Right ventricle myocardium inferior (tissue), 1 donor: Measurements from ENCODE around the gene FAM20A. TPM values are rescaled to one million over a fixed set of nuclear protein-coding genes. Genes with fewer than 3 reads are reported as not detected.

Source experiments
- ATAC-seq: fragments of 200-7000 bp; cut with Tn5 transposase; one replicate; pipeline ENCODE4 v1.9.1; 2020; ENCODE audit warnings: mild to moderate bottlenecking, moderate library complexity
- DNase-seq: peaks from one replicate; pipeline ENCODE4 v3.0.0; 2021; ENCODE audit errors: missing footprints
- intact Hi-C: fragments of 100-400 bp; cut with DNase I; formaldehyde crosslinking; loops from one replicate; pipeline ENCODE4 v1.11.0; 2022
- total RNA-seq: library from RNA; stranded (reverse); fragmentation: NEBNext Ultra II Directional; extraction: Animal tissue kit (Norgen Biotek cat#: 25700); gene quantifications from one replicate; pipeline ENCODE4 v1.2.1, GENCODE V29; 2021
- donor health status: DM: no; HTN: yes; CAD: no; lungs with severe emphysema.

The FAM20A gene
- total RNA-seq, 1 donor from 2014 or later, result 4.6 TPM

GRCh38 chr17:68612209-68612922, 11.2 kb upstream of the FAM20A start:
- no peak for DNase-seq

GRCh38 chr17:68611353-68612208, 10.4 kb upstream of the FAM20A start:
- intact Hi-C loops, result loop anchor here (5.0 to 10.0 kb wide), 2 partner anchors 143 to 144 kb away; no protein-coding TSS in a partner anchor
- ATAC-seq (no peak), DNase-seq (no peak)

More at GRCh38 chr17:68612209-68612922, 11.2 kb upstream of the FAM20A start:
- intact Hi-C loops, result loop anchor here (5.0 to 10.0 kb wide), 2 partner anchors 142 to 145 kb away; no protein-coding TSS in a partner anchor
- ATAC-seq, result no peak

DNA sequence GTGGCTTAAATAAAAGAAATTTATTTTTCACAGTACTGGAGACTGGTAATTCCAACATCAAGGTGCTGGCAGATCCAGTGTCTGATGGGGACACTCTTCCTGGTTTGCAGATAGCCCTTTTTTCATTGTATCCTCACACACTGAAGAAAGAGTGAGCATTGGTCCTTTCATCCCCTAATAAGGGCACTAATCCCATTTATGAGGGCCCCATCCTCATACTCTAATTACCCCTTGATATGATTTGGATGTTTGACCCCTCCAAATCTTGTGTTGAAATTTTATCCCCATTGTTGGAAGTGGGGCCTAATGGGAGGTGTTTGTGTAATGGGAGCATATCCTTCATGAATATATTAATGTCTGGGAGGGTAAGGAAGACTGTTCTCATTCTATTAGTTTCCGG, 9.4 kb upstream of the FAM20A start:
- no peak for ATAC-seq
- no peak for DNase-seq
- intact Hi-C loops, result loop anchor here (5.0 to 10.0 kb wide), 2 partner anchors 143 to 144 kb away; no protein-coding TSS in a partner anchor

GRCh38 chr17:68608515-68609130, 7.5 kb upstream of the FAM20A start:
- DNase-seq (no peak), ATAC-seq (no peak)
- intact Hi-C loops, result no loop called here

DNA sequence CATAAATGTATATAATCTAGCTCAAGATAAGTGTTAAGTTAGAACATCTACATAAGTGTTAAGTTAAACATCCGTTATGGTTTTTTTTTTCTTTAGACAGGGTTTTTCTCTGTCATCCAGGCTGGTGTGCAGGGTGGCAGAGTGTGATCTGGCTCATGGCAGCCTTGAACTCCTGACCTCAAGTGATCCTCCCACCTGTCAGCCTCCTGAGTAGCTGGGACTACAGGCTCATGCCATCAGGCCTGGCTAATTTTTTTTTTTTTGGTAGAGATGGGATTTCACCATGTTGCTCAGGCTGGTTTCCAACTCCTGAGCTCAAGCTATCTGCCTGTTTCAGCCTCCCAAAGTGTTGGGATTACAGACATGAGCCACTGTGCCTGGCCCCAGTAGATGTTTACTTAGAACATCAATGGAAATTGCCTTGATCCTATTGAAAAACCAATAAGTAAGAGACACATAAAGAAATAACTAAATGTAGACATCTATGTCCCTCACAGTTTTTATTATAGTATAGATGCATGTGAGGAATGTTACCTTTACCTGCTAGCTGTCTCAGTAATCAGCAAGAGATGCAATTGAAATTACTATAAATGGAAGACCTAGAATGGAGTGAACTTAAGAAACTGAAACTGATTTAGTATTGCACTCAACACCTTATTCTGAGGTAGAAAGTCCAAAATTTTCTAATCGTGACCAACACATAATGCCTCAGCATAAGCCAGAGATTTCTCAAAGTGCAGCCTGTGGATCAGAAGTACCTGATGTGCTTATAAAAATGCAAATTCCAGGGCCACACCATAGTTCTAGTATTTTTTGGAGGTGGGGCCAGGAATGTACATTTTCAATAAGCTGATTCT, 5.5 kb upstream of the FAM20A start:
- intact Hi-C loops, result no loop called here
- ATAC-seq (no peak), DNase-seq (no peak)

DNA sequence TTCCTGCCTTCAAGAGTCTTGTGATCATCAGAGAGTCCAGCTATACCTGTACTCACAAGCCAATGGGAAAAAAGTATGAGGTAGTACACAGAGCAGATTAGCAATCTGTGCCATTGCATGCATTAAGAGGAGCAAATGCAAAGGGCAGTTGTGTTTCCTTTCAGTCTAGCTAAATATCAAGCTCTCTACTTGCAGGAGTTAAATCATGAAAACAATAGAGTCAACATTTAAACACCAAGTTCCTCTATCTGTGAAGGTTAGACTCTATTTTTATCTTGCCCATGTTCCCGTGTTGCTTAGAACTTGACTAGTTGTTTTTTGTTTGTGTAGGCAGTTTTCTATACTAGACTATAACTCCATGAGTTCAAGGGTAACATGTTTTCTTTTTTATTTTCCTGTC, 4.7 kb upstream of the FAM20A start:
- no peak for ATAC-seq
- intact Hi-C loops, result no loop called here
- DNase-seq, result no peak

- intact Hi-C loops, result no loop called here
- no peak for ATAC-seq
- no peak for DNase-seq
Observed at GRCh38 chr17:68603656-68604055, 2.5 kb upstream of the FAM20A start.

GRCh38 chr17:68603027-68603426, 1.9 kb upstream of the FAM20A start:
- DNase-seq (peak; percentile 75), ATAC-seq (peak; percentile 27)
- intact Hi-C loops, result no loop called here

DNA sequence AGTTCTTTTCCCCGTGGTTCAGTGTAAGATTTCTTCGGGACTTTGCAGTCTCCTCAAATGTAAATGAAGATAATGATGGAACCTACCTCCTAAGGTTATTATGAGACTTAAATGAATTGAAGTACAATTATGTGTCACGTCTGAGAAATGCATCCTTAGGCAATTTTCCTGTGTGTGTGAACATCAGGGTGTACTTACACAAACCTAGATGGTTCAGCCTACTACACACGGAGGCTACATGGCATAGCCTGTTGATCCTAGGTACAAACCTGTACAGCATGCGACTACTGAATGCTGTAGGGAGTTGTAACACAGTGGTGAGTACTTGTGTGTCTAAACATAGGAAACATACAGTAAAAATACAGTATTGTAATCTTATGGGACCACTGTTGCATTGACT, 1.1 kb upstream of the FAM20A start:
- no peak for ATAC-seq
- DNase-seq, result no peak
- intact Hi-C loops, result no loop called here

- intact Hi-C loops, result no loop called here
- ATAC-seq (peak; percentile 31), DNase-seq (no peak)
Observed at GRCh38 chr17:68601565-68602288, 560 bp upstream of the FAM20A start.

DNA sequence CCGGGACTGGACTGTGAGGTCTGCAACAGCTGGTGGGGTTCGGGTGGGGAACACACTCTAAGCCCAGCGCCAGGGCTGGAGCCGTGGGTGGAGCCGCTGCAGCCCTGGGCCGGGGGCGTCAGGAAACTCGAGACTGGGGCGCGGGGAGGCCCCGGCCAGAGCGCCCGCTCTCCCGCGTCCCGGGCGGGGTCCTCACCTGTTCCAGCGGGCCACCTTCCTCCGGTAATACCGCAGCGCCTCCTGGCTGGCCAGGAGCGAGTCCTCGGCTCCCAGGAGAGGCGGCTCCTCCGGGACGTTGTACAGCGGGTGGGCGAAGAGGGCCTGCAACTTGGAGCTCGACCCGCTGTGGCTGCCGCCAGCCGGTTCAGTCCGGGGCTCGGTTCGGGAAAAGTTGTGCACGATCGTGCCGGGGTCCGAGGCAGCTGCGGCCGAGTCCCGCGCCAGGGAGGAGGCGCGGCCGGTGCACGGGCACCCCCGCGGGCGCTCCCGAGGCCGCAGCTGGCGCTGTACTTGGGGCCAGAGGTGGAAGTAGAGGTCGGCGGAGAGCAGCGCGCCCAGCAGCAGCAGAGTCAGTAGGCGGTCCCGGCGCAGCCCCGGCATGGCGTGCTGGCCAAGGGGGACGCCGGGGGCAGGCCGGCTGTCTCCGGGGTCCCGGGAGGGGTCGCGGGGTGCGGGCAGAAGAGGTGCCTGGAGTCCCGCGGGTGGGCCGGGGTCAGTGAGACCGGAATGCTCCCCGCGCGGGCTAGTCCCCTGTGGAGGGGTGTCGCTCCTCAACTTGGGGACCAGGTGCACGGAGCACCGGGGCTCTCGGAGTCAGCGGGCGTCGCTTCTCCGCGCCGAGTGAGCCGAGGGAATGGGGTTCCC, 868 bp downstream of the FAM20A start:
- peak; percentile 79 for DNase-seq

DNA sequence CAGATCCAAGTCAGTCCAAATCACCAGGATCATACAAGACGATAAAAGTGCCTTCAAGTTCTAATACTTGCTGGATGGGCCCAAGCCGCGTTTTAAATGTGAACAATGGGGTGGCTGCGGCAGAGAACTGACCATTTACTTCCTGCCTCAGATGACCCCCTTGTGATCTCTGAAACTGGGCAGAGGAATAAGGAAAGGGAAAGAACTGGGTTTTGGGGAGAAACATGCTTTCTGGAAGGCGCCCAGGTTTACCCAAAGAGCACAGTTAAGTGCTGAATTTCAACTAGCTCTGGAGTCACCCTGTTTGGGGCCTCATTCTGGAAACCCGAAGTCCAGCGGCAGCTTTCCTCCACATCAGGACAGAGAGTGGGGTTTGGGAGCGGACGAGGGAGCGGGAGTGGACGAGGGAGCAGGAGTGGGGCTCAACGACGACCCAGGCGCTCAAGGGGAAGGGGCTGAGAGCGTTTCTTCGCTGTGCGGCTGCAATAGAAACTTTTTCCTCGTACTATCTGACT, 1.6 kb downstream of the FAM20A start:
- DNase-seq, result no peak

More for the DNA sequence above, 868 bp downstream of the FAM20A start:
- intact Hi-C loops, result no loop called here
- ATAC-seq, result peak; percentile 65

DNA sequence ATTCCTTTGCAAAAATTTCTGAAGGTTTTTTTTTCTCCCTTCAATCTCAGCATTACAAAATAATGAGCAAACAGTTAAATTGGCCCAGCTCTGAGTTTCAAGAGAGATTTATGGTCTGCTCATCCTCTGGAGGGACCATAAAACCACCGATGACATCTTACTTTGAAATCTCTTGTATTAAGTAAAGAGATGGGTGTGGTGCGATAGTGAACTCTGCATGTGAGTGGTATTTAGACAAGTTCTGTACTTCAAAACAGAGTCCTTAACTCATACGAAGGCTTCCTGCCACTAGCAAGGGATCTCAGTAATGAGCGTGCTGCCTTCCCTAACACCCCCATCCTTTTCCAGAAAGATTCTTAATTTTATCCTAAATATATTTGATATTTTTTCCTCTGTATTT, 2.1 kb downstream of the FAM20A start:
- DNase-seq (no peak), ATAC-seq (no peak)
- intact Hi-C loops, result loop anchor here (10.0 kb wide), 1 partner anchor 54 kb away; no protein-coding TSS in a partner anchor

More for the DNA sequence above, 1.6 kb downstream of the FAM20A start:
- intact Hi-C loops, result loop anchor here (10.0 kb wide), 1 partner anchor 55 kb away; no protein-coding TSS in a partner anchor
- ATAC-seq, result no peak

- DNase-seq, result no peak
Observed at GRCh38 chr17:68598545-68598961, 2.6 kb downstream of the FAM20A start.

GRCh38 chr17:68598074-68598473, 3.1 kb downstream of the FAM20A start:
- ATAC-seq (no peak), DNase-seq (no peak)
- intact Hi-C loops, result loop anchor here (10.0 kb wide), 1 partner anchor 53 kb away; no protein-coding TSS in a partner anchor

More at GRCh38 chr17:68598545-68598961, 2.6 kb downstream of the FAM20A start:
- intact Hi-C loops, result loop anchor here (10.0 kb wide), 1 partner anchor 54 kb away; no protein-coding TSS in a partner anchor
- no peak for ATAC-seq

DNA sequence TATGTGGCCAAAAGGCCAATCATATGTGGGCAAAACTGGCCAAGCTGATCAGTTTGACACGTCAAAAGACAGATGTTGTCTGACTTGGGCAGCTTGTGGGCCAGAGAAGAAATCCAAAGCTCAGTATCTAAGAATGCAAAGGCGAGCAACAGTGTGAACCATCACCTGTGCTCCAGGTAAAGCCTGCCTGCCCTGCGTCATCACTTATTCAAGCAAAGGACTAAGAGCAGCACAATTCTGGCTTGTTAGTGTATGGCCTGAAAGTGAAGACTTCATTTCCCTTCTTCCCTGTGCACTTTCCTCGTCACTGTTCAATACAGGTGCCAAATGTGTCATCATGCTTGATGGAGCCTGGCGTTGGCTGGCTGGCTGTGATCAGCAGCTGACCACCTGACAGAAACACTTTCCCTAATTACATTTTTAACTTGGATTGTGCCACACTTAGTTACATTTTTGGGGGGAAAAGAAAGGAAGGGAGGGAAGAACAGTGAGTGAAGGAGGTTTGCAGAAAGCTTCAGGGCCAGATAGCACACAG, 4.7 kb downstream of the FAM20A start:
- intact Hi-C loops, result loop anchor here (10.0 kb wide), 1 partner anchor 52 kb away; no protein-coding TSS in a partner anchor
- DNase-seq (no peak), ATAC-seq (no peak)
